GM12878 (cell line): ENCODE data around the gene MRTFA. TPM values are rescaled to one million over a fixed set of nuclear protein-coding genes. Genes with fewer than 3 reads are reported as not detected.

Experiments used
- ATAC-seq: fragments of 200-7000 bp; cut with Tn5 transposase; 3 replicates; pipeline ENCODE4 v1.9.1; 2020; ENCODE audit warnings: mild to moderate bottlenecking, moderate library complexity
- BruUV-seq: library from RNA; stranded (reverse); fragments of 400-500 nt; replicated peaks from 2 replicates; lab custom pipeline; 2021; lab: Mats Ljungman, UMichigan
- CTCF ChIA-PET: fragments of 300-600 bp; sonication (Branson Sonifier 250); formaldehyde crosslinking; extraction: SDS; loops from one replicate; lab custom pipeline; 2021; ENCODE audit warnings: inconsistent platforms; lab: Yijun Ruan, JAX
- POLR2A ChIA-PET: fragments of 350-600 bp; formaldehyde crosslinking; extraction: SDS; loops from one replicate; lab custom pipeline; 2021; ENCODE audit warnings: inconsistent platforms; lab: Charles Lee
- RAD21 ChIA-PET: fragments of 300-600 bp; sonication (Branson Sonifier 250); formaldehyde crosslinking; loops from one replicate; lab custom pipeline; 2023; ENCODE audit warnings: antibody characterized with exemption; ENCODE audit not compliant: unreplicated experiment; lab: Charles Lee
- SMC1A ChIA-PET: fragments of 300-600 bp; sonication (Branson Sonifier 250); formaldehyde crosslinking; loops from one replicate; lab custom pipeline; 2023; ENCODE audit not compliant: unreplicated experiment, uncharacterized antibody; lab: Charles Lee
- DNase-seq: peaks from one replicate; pipeline ENCODE4 v3.0.0-alpha.2; 2011; ENCODE audit warnings: low read depth, low spot score
- FAIRE-seq: peaks from 3 replicates; lab custom pipeline; 2011; peaks lifted over from hg19 to GRCh38; lab: Jason Lieb, UNC
- H2AFZ ChIP-seq: 2 replicates; pipeline ENCODE4 v1.6.0; 2011; ENCODE audit warnings: low read depth, low read length, control low read depth; ENCODE audit not compliant: control insufficient read depth
- H3K27ac ChIP-seq: 2 replicates; pipeline ENCODE4 v1.5.1; 2011; ENCODE audit warnings: control low read depth; ENCODE audit not compliant: control insufficient read depth, insufficient read depth
- H3K27me3 ChIP-seq, 2 experiments: replicated peaks in 1 of 2; 2 replicates each; pipeline versions ENCODE4 v1.6.0 to v1.6.1; 2011; ENCODE audit warnings: low read length in 1 of 2; ENCODE audit not compliant: control insufficient read depth in 2 of 2, insufficient read depth in 2 of 2
- H3K36me3 ChIP-seq, 2 experiments: 2 replicates each; pipeline ENCODE4 v1.5.1; 2011; ENCODE audit warnings: low read length in 1 of 2; ENCODE audit not compliant: control insufficient read depth in 2 of 2, insufficient read depth in 2 of 2
- H3K4me1 ChIP-seq: 2 replicates; pipeline ENCODE4 v1.6.1; 2011; ENCODE audit warnings: mild to moderate bottlenecking, low read length, moderate library complexity, mixed read lengths; ENCODE audit not compliant: control insufficient read depth, insufficient read depth
- H3K4me2 ChIP-seq: 2 replicates; pipeline ENCODE4 v1.6.0; 2011; ENCODE audit warnings: control low read depth; ENCODE audit not compliant: control insufficient read depth, insufficient read depth
- H3K4me3 ChIP-seq: fragments of 200-600 bp; sonication (generic); 2 replicates; pipeline ENCODE4 v1.5.1; 2016
- H3K79me2 ChIP-seq: 2 replicates; pipeline ENCODE4 v1.6.0; 2011; ENCODE audit warnings: low read length; ENCODE audit not compliant: control insufficient read depth, insufficient read depth
- H3K9ac ChIP-seq: 2 replicates; pipeline ENCODE4 v1.8.0; 2011; ENCODE audit warnings: low read length, control low read depth, mixed read lengths; ENCODE audit not compliant: control insufficient read depth, insufficient read depth
- H3K9me3 ChIP-seq: replicated peaks from 3 replicates; pipeline ENCODE4 v1.5.1; 2011; ENCODE audit warnings: mild to moderate bottlenecking, low read length; ENCODE audit not compliant: control insufficient read depth, insufficient read depth
- H4K20me1 ChIP-seq: 2 replicates; pipeline ENCODE4 v1.6.0; 2011; ENCODE audit not compliant: control insufficient read depth, insufficient read depth
- CREB1 ChIP-seq: IDR thresholded peaks from 2 replicates; pipeline ENCODE4 v1.6.1; 2012; ENCODE audit warnings: low read depth, mild to moderate bottlenecking, inconsistent platforms
- EGR1 ChIP-seq, 2 experiments: IDR thresholded peaks; 1 replicate in 1 of 2; 2 replicates in 1 of 2; pipeline ENCODE4 v1.6.1; 2011 to 2012; ENCODE audit warnings: low read depth in 2 of 2, low read length in 2 of 2, borderline replicate concordance in 1 of 2, mild to moderate bottlenecking in 1 of 2, moderate library complexity in 1 of 2
- EP300 ChIP-seq, 2 experiments: fragments of 150-350 bp in 1 of 2; IDR thresholded peaks; 2 replicates each; pipeline ENCODE4 v1.6.1; 2011 to 2012; ENCODE audit warnings: low read depth in 2 of 2, low read length in 2 of 2, borderline replicate concordance in 1 of 2, improper control_type of control experiment in 1 of 2, inconsistent platforms in 1 of 2; ENCODE audit not compliant: control insufficient read depth in 1 of 2
- FOXM1 ChIP-seq: IDR thresholded peaks from 2 replicates; pipeline ENCODE4 v1.6.1; 2012; ENCODE audit warnings: low read depth, mild to moderate bottlenecking, inconsistent platforms, low read length, moderate library complexity
- HDAC2 ChIP-seq: fragments of 200-600 bp; sonication (generic); IDR thresholded peaks from 2 replicates; pipeline ENCODE4 v1.6.1; 2017
- NBN ChIP-seq: fragments of 450-650 bp; IDR thresholded peaks from 2 replicates; pipeline ENCODE4 v1.6.1; 2016
- PML ChIP-seq: IDR thresholded peaks from 2 replicates; pipeline ENCODE4 v1.6.1; 2012; ENCODE audit warnings: low read length, inconsistent platforms
- RAD21 ChIP-seq: IDR thresholded peaks from 2 replicates; pipeline ENCODE4 v1.6.1; 2011; ENCODE audit warnings: mild to moderate bottlenecking, low read depth, low read length, moderate library complexity; ENCODE audit not compliant: insufficient read depth
- RUNX3 ChIP-seq: IDR thresholded peaks from 2 replicates; pipeline ENCODE4 v1.6.1; 2012; ENCODE audit warnings: low read length, inconsistent platforms
- SMC3 ChIP-seq: IDR thresholded peaks from 2 replicates; pipeline ENCODE4 v1.6.1; 2011; ENCODE audit warnings: low read length, improper control_type of control experiment, borderline replicate concordance
- WGBS: methylation state at CpG from one replicate; pipeline ENCODE4 v1.1.6; 2016; ENCODE audit warnings: low lambda C conversion rate; ENCODE audit not compliant: insufficient replicate concordance, insufficient coverage; ENCODE audit errors: missing lambda C conversion rate; 5-methylcytosine and 5-hydroxymethylcytosine counted together
- in situ Hi-C: fragments of 300-500 bp; cut with MboI; formaldehyde crosslinking; loops from 9 replicates; pipeline ENCODE4 v1.14.3; 2018; ENCODE audit warnings: mixed read lengths
- intact Hi-C: fragments of 100-400 bp; cut with micrococcal nuclease; formaldehyde crosslinking; loops from one replicate; pipeline ENCODE4 v1.14.2; 2022; ENCODE audit not compliant: unreplicated experiment
- polyA plus RNA-seq, 11 experiments: library from polyadenylated mRNA; depleted of rRNA in 4 of 11; unstranded in 6 of 11; stranded (reverse) in 5 of 11; fragments of >200 nt; fragmentation: Nextera tagmentation in 4 of 11; fragmentation: Illumina TruSeq in 1 of 11; extraction: Ambion mirVana in 4 of 11; extraction: Trizol in 1 of 11; gene quantifications; 1 replicate in 1 of 11; 2 replicates in 10 of 11; pipeline versions ENCODE4 v1.2.1 to v1.2.3, GENCODE V29; 2011 to 2016; ENCODE audit warnings: inconsistent platforms in 2 of 11, missing spikeins in 2 of 11, low read depth in 1 of 11
- total RNA-seq, 4 experiments: library from RNA; depleted of rRNA in 3 of 4; stranded (reverse); fragments of >200 nt in 3 of 4; fragmentation: Illumina TruSeq in 1 of 4; extraction: Trizol in 1 of 4; gene quantifications; 2 replicates each; pipeline versions ENCODE4 v1.2.1 to v1.2.3, GENCODE V29; 2013 to 2021
- TF ChIP-seq, protein P1 (sequence below), 3 experiments: IDR thresholded peaks in 2 of 3; conservative IDR thresholded peaks in 1 of 3; 2 replicates each; pipeline ENCODE4 v1.5.1; 2011; ENCODE audit warnings: low read depth in 3 of 3, low read length in 3 of 3, mild to moderate bottlenecking in 3 of 3, control low read depth in 2 of 3, moderate library complexity in 2 of 3, inconsistent platforms in 1 of 3, mixed read lengths in 1 of 3; ENCODE audit not compliant: control insufficient read depth in 2 of 3, insufficient read depth in 1 of 3; ENCODE audit errors: extremely low read depth in 1 of 3
- TF ChIP-seq, protein P2 (sequence below): IDR thresholded peaks from 2 replicates; pipeline ENCODE4 v1.6.1; 2011; ENCODE audit warnings: borderline replicate concordance, low read depth, mild to moderate bottlenecking, moderate library complexity, low read length; ENCODE audit not compliant: insufficient read depth, poor library complexity, severe bottlenecking

MRTFA gene
- total and polyA plus RNA-seq, 10 of the 15 experiments (the other 5 are each of a cell fraction or from before 2014, with no cell fraction given), result 2.0 to 63.9 (median 17.9) TPM

DNA sequence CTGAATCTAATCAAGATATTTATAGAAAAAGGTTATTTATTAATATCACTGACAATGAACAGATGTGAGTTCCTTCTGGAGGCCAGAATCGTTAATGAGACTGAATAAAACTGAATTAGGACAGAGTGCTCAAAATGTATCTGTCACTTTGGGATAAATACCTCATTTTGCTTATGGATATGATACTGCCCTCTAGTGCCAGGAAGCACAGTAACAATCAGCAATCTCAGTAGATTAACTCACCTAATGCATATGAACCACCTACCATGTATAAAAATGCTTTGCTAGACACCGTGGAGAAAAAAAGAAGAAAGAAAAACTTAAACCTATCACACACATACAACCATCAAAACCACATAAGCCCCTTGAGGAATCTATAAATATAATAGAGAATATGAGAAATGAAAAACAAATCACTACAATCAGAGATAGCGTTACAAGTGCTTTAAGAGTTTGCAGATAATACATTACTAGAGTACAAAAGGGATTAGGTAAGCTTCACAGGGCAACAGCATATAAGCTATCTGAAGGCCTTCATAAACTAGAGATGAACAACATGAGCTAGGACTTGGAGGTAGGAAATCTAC, 148.8 kb downstream of the MRTFA start:
- ChIA-PET SMC1A (interaction anchor here (0.6 to 4.0 kb wide), 18 partner anchors 9 to 159 kb away, joined by 3 to 58 read pairs (median 4); no protein-coding TSS in a partner anchor), CTCF (interaction anchor here (0.7 to 11.5 kb wide), 35 partner anchors 8 to 411 kb away, joined by 3 to 202 read pairs (median 4); partner anchors contain the start of gene ADSL), POLR2A (interaction anchor here (1.0 kb wide), 1 partner anchor 51 kb away, joined by 3 read pairs; no protein-coding TSS in a partner anchor), RAD21 (interaction anchor here (0.6 to 2.5 kb wide), 5 partner anchors 44 to 158 kb away, joined by 3 to 24 read pairs (median 10); no protein-coding TSS in a partner anchor)
- FAIRE-seq (peak; percentile 69), DNase-seq (no peak), ATAC-seq (peak; percentile 48; the same call in 2 of the 3 replicates)
- H3K27me3 ChIP-seq, result no peaks in the 10 kb centered on the region
- H3K27ac ChIP-seq, result no peak overlapping the region
- no peak overlapping the region for H2AFZ ChIP-seq
- H3K4me1 ChIP-seq, result peaks cover 11% of the 10 kb centered on the region
- peaks cover 2 to 15% of the 10 kb centered on the region in 2 experiments; a peak in 3 of 4 replicates for H3K36me3 ChIP-seq
- no peaks in the 10 kb centered on the region for H4K20me1 ChIP-seq
- H3K79me2 ChIP-seq, result peaks cover 18% of the 10 kb centered on the region
- in situ Hi-C loops (no loop called here), intact Hi-C loops (loop anchor here (2.0 kb wide), 1 partner anchor 51 kb away; no protein-coding TSS in a partner anchor)
- H3K9me3 ChIP-seq, result no peaks in the 10 kb centered on the region
- H3K4me3 ChIP-seq, result no peak overlapping the region
- 33% methylated on average over 3 of the region's 3 CpGs for WGBS
- H3K9ac ChIP-seq, result no peak overlapping the region
- no peak overlapping the region for H3K4me2 ChIP-seq
- peak; percentile 70; the same call in 1 of the 2 replicates for TF ChIP-seq SMC3
- TF ChIP-seq RAD21, result peak; percentile 65
- TF ChIP-seq HDAC2, result no peak
- no peak; the same call in 1 of the 2 replicates for TF ChIP-seq RUNX3
- no peak for TF ChIP-seq PML
- TF ChIP-seq, protein P1, sequence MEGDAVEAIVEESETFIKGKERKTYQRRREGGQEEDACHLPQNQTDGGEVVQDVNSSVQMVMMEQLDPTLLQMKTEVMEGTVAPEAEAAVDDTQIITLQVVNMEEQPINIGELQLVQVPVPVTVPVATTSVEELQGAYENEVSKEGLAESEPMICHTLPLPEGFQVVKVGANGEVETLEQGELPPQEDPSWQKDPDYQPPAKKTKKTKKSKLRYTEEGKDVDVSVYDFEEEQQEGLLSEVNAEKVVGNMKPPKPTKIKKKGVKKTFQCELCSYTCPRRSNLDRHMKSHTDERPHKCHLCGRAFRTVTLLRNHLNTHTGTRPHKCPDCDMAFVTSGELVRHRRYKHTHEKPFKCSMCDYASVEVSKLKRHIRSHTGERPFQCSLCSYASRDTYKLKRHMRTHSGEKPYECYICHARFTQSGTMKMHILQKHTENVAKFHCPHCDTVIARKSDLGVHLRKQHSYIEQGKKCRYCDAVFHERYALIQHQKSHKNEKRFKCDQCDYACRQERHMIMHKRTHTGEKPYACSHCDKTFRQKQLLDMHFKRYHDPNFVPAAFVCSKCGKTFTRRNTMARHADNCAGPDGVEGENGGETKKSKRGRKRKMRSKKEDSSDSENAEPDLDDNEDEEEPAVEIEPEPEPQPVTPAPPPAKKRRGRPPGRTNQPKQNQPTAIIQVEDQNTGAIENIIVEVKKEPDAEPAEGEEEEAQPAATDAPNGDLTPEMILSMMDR (IDR thresholded peaks at IDR 0.05 in 2 of 3, conservative IDR thresholded peaks at IDR 0.05 in 1 of 3; ENCODE audit: control insufficient read depth in 2 of 3, extremely low read depth in 1 of 3, insufficient read depth in 1 of 3, low read depth in 3 of 3, low read length in 3 of 3), result peak; percentile 67 to 82 (median 67)
- no peak for TF ChIP-seq CREB1
- 0 out of 2 replicates have a peak, but pooled peaks have one; percentile 32 for TF ChIP-seq NBN
- no peak for TF ChIP-seq EGR1 (IDR thresholded peaks at IDR 0.05; ENCODE audit: borderline replicate concordance in 1 of 2, low read depth in 2 of 2, low read length in 2 of 2)
- TF ChIP-seq EP300 (IDR thresholded peaks at IDR 0.05; ENCODE audit: borderline replicate concordance in 1 of 2, control insufficient read depth in 1 of 2, low read depth in 2 of 2, low read length in 2 of 2), result no peak
- TF ChIP-seq, protein P2, sequence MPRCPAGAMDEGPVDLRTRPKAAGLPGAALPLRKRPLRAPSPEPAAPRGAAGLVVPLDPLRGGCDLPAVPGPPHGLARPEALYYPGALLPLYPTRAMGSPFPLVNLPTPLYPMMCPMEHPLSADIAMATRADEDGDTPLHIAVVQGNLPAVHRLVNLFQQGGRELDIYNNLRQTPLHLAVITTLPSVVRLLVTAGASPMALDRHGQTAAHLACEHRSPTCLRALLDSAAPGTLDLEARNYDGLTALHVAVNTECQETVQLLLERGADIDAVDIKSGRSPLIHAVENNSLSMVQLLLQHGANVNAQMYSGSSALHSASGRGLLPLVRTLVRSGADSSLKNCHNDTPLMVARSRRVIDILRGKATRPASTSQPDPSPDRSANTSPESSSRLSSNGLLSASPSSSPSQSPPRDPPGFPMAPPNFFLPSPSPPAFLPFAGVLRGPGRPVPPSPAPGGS, result no peak
- TF ChIP-seq FOXM1, result no peak
- BruUV-seq, result no TSS peak
